Superior temporal gyrus (tissue), 1 donor: Measurements from ENCODE around the gene GID8.
"Not testable (repeated sequence)": the region's sequence is repeated elsewhere in the genome, so short reads cannot be mapped to it uniquely, and the experiment has no call there.

Experiments used
- DNase-seq: peaks from one replicate; pipeline ENCODE4 v3.0.0-alpha.2; 2016; ENCODE audit errors: extremely low spot score

The GID8 gene

DNA sequence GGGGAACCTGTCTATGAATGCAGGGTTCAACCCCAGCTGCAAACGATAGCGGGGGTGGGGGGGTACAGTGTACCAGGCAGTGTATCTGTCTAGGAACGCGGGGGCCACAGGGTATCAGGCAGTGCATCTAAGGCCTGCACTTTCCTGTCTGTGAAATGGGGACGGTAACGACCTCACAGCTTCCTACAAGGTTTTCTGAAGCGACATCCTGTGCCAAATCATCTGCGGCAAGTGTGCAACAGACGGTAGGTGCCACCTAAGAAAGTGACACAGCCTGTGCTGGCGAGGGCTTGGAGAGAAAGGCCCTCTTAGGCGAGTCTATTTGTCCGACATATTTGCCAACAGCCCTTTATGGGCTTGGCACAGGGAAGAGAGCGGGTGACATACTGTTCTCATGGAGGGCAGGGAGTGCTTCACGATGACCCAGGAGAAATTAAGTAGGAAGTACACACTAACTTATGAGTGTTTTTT lies 15.5 kb upstream of the GID8 start:
- DNase-seq = no peak

DNA sequence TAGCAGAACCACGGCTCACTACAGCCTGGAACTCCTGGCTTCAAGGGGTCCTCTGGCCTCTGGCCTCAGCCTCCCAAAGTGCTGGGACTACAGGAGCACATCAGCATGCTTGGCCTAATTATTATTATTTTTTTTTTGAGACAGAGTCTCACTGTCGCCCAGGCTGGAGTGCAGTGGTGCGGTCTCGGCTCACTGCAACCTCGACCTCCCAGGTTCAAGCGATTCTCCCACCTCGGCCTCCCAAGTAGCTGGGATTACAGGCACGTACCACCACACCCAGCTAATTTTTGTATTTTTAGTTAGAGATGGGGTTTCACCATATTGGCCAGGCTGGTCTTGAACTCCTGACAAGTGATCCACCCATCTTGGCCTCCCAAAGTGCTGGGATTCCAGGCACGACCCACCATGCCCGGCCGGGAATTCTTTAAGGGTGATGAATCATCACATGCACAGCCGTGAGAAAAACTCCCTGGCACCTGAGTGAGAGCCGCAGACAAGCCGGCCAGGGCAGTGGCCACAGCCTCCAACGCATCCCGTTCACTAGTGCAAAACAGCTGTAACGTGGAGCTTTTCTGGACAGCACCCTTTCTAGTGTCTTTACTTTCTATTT lies 14.8 kb upstream of the GID8 start:
- not testable (repeated sequence) for DNase-seq

DNA sequence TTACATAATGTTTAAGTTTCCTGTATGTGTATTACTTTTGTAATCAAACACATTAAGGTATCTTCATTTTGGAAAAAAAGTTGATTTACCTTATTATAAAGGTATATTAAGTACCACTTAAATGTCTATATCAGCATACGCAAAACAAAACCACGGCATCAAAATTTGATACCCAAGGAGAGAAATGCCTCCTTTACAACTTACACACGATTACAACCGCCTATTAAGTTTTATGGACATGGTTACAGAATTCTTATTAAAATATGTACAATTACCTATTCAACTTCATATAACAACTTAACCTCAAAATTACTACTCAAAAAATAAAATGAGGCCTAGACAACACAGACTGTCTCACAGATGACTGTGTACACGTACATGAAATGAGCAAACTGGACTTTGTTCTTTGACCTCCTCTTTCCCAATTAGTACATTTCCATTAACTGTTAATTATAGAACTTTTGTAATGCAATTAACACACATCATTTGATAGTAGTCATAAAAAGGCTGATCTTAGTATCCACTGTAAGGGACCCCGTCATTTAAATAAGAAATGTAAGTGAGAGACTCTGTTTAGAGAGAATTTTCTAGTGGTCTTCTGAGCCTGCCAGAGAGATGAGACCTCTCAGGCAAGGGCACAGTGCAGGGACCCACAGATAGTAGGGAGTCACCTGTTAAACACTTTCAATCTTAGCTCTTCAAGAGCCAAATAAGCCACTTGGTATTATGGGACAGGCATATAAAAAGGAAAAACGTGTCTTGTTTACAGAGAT lies 14.1 kb upstream of the GID8 start:
- no peak for DNase-seq

DNA sequence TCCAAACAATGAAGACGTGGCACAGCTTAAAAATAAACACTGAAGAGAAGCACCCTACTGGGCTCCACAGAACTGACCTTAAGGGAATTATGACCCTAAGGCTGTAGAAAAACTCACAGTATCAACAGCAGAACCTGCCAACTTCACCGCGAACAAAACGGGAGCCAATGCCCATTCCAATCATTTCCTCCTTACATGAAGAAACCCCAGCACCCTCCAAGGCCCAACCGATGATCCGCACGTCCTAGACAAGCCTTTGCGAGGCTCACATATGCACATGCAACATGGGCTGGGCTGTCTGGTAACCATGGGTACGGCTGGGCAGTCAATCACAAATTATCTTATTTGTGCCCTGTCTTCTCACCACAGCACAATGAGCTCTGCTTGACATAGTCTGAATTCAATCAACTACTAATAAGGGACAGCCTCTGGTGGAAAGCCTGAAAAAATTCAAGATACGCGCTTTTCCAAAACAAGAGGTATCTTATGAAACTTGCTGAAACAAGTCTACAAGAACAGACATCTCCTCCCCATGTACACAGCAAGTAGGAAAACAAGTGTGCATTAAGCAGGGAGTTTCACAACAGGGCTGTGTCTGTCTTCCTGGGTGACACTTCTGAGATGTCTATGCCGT lies 13.4 kb upstream of the GID8 start:
- no peak for DNase-seq

DNA sequence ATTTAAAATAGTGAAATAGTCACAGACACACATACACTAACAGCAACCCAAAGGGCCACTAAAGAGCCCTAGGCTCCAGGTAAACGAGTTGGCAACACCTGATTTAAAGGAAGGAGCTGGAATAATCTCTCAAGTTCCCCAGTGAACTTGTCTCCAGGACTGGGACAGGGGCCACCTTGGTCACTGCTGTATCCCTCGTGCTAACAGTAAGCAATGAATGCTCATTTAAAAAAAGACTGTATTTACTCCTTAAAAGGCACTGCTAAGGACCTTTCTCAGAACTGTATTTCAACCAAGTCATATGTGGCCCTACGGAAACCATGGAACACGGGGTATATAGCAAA lies 12.9 kb upstream of the GID8 start:
- DNase-seq = no peak

DNA sequence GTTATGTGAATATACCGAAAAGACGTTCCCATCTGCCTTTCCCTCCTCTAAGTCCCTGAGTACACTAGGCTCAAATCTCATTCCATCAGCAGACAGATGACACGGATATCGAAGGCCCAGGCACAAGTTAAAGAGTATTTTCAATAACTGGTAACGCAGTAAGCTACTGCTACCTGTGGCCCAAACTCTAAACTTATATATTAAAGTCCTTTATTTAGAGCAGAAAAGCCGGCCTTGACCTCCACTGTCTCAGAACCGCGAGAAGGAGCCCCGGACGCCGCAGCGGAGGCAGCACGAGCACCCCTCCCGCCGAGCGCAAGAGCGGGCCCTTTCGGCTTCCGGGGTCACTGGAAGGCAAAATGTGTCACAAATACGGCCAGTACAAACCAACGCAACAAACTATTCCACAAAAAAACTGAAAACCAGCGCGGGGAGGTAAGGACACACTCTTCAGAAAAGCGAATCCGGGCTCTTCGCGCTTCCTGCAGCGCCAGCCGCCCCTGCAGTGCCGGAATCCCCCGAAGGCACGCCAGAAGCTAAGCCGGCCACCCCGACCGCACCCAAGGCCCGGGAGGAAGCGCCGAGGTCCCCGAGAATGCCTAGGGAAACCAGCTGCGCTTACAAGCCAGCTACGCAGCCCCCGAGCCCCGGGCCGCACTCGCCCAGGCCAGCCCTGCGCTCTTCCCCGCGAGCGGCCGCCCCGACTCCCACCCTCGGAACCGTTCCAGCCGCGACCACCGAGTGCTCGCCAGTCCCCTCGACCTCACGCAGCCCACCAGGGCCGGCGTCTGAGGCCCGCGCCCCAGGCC lies 12.3 kb upstream of the GID8 start:
- DNase-seq = peak; percentile 50

DNA sequence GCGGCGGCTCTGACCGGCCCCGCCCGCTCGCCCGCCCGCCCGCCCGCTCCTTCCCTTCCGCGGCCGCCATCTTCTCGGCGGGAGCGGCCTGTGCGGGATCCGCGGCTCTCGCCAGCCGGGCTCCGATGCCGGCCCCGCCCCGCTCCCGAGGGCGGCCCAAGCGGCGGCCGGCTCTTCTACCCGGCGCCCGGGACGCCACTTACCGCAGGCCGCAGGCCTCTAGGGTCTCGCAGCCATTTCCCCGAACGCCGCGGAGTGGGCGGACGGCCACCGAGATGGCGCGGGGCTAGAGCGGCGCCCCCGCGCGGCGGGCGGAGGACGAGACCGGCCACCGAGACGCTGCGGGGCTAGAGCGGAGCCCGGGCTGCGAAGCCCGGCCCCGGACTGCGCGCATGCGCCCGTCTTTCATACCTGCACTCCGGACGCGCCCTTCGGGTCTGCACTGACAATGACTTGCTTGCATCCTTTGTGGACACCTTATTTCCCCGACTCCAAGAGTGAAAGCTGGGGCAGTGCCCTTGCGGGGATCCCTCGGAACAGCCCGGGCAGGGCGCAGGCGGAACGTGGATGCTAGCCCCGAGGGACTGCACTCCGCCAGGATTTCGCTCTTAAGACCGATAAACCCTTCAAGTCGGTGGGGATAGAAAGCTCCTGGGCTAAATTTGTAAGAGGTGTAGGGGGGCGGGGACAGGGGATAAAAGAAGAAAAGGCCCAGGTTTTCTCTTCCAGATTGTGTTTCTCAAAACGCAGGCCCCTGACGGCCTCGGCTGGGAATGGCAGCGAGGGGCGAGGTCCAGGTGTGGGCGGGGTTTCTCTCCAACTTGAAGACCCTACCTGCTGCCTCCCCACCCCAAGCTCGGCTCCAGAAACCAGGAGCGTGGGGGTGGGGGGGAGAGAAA lies 11.5 kb upstream of the GID8 start, which contains the start of gene DIDO1:
DIDO1 (minus strand) TSS at position 277 of the 899 bp plus-strand sequence.
- peak; percentile 90 for DNase-seq

DNA sequence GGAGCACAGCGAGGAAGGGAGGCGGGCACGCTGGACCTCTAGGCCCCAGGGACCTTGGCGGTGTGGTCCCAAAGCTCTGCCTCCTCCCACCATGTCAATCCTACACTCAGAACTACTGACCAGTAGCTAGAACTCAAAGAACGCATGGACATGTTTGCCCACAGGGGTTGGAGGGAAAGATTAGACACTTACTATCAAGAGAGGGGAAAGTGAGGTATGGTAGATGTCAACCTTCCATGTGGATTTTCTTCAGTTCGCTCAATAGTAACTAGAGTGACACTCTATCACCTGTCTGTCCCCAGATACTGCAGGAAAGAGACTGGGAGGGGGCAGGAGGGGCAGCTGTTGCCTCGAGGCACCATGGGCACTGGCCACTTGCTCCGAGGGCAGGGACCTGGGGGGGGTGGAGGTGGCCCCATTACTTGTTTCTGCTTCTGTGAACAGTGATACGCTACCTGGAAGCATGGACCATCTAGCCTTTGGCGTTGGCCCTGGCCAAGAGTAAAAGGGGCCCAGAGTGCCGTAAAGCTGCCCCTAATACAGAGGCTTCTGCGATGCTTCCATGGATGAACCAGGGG lies 10.7 kb upstream of the GID8 start:
- DNase-seq = no peak

DNA sequence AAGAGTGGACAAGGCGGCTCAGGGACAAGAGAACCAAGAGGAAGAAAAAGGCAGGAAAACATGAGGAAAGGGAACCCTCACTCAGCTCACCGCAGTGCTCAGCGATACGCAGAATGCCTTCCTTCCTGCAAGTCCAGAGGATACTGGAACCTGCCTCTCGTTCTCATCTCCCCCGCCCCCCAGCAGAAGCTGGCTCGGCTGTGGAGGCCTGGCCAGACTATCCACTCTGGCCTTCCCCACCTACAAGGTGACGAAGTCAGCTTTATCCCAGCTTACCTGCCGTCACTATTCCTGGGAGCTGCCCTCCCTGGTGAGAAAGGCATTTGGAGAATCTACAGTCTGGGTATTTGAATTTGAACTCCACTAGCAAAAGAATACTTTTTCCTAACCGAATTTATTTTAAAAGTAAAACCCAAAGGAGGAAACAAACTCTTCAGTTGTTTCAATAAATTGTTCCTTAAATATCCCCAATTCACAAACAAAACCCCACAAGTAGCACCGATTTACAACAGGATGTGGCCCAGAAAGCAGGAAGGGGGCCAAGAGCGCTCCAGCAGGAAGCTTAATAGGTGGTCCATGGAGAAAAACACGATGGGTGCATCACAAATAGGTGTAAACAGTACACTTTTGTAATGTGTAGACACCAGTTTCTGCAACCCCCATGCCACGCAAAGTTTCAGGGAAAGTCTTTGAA lies 9.6 kb upstream of the GID8 start:
- DNase-seq = no peak

DNA sequence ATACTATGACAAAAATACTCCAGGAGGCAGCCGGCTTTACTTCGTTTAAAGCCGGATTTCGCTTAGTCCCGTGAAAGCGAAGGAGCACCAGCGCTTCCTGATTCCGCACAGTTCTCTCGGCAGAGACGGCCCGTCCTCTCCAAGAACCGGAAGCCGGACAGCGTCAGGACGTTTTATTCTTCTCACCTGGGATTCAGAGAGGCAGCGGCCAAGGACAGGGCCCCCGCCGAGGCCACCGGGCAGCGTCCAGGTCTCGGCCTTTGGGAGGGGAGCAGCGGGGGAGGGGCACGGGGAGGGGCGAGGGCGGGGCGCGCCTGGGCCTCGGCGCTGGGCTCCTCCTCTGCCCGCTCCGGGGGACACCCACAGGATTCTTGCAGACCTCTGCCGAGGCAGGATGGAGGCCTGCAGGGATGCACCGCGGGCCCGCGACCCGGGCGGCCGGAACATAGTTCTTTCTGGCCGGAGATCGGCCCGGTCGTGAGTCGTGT lies 8.9 kb upstream of the GID8 start:
- DNase-seq = no peak

DNA sequence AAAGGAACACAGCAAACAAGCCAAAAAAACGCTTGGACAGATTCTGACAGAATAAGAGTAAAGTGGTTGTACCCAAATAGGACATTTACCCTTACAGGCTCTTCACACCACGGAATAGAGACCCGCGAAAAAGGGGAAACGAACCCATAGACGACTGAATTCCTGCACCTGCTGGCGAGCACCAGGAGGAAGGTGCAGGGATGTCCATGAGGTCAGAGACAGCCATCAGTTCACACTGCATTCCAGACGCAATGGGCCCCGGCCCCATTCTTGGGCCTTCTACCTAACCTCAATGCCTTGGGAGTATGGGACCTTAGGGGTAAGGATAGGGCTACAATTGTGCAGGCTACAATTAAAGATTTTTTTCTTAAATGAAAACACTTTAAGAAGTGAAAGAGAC lies 6.5 kb upstream of the GID8 start:
- no peak for DNase-seq

DNA sequence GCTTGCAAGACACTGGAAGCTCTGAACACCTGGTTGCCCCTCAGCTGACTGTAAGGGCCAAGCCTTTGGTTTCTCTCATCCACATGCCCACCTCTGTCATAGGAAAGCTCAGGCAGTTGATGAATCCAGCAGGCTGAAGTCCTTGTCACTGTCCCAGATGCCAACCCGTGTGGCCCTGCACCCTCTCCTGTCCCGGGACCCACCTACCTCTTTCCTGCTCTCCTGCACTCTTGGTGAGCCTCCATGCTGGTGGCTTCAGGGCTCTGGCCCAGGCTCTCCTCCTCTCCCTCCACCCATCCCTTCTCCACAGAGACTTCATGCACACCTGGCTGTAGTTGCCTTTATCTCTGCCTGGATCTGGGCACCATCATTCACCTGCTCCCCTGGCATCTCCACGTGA lies 4.0 kb upstream of the GID8 start:
- DNase-seq = no peak

DNA sequence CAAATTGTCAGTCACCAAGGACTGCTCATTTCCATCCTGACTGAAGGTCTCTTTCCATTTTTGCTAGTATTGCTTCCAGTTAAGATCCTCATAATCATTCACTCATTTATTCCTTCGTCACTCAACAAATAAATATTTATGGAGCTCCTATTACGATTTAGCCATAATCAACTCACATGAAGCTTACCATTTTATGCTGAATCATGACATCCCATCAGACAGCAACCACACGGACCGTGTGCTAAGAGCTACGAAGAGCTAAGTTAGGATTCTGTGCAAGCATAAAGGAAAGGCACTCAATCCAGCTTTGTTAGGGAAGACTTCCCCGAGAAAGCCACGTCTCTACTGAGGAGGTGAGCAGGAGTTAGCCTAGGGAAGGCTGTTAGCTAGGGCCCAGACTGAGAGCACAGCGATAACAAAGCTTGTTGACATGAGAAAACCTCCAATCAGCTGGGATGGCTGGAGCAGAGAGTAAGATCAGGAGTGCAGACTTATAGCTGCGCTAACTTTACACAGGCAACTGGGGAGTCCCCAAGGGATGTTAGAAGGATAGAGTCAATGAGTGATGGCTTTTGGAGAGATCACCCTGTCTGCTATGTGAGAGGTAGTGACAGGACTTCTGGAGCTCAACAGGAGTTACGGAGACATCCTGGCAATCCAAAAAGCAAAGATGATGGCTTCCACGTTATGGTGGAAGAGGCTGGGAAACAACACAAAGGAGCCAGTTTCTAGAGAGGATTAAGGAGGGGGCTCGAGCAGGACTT lies 2.6 kb upstream of the GID8 start:
- no peak for DNase-seq

DNA sequence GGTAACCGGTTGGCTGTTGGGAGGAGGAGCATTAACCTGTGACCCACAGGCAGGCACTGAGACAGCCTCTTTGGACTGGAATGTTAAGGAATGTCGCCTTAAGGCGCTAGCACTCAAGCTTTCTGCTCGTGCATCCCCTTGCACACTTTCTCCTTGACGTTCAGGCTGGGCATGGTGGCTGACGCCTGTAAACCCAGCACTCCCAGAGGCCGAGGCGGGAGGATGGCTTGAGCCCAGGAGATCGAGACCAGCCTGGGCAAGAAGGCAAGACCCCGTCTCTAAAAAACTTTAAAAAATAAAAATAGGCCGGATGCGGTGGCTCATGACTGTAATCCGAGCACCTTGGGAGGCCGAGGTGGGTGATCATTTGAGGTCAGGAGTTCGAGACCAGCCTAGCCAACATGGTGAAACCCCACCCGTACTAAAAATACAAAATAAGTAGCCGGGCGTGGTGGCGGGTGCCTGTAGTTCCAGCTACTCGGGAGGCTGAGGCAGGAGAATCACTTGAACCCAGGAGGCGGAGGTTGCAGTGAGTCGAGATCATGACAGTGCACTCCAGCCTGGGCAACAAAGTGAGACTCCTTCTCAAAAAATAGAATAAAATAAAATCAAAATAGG lies 1.9 kb upstream of the GID8 start:
- DNase-seq = no peak

DNA sequence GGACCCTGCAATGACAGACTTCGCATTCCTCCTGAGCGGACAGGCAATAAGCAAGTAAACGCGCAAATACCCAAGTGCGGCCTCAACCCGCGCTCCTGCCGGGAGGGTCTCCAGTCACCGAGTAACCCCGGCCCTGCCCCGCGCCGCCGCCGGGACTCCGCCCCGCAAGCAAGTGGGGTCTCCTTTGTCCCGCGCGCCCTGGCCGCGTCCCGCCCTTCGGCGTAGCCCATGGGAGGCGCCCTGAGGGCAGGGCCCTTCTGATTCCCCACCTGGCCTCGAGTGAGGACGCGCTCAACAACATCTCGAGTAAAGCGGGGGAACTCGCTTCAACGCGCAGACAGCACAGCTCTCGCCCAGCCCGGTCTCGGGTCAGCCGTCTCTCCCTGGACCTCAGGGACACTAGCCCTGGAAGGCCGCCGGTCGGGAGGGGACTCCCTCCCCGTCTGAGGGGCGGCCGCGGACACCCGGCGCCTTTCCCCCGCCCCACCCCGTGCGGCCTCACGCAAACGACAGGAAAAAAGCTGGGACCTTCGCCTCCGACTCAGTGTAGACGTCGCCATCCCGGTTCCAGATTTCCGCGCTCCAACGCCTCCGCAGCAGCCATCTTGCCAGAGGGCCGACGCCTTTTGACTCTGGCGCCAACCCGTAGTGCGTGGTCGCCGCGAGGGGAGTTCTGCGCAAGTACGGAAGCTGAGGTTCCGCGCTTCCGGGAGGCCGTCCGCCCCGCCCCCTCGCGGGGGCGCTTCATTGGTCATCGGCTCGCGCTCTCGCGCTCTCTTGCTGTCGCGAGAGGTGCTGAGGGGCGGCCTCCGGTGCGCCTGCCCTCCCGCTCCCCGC lies 461 bp upstream of the GID8 start:
- DNase-seq = peak; percentile 93

DNA sequence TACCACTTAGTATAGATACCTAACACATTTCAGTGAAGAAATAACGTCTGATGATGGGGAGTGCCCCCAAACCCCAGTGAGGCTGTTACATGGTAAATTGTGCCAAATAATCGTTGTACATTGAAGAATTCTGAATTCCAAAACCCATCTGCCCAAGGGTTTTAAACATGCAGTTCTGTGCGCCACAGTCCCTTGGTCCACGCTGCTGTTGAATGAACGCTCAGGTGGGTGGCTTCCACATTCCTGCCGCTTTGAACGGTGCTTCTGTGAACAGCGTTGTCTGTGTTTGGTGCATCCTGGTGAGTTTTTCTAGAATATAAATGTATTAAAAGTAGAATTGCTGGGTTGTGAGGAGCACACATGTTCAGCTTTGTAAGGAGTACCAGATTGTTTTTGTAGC lies 2.9 kb downstream of the GID8 start:
- no peak for DNase-seq

DNA sequence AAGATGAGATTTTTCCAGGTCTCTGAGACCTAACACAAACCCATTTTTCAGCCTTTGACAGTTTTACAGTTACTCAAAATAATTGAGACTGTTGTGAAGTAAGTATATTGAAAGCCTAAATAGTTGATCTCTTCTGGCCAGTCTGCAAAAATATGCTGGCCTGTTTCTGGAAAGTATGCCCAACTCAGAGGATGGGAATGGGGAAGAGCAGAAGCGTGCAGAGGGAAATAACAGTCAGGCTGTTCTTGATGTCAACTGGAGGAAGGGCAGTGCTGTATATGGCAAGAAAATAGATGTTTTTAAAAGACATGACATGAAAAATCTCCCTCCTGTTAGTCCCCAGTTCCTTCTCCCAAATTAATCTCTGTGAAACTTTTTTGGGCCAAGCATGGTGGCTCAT lies 3.8 kb downstream of the GID8 start:
- DNase-seq = no peak

DNA sequence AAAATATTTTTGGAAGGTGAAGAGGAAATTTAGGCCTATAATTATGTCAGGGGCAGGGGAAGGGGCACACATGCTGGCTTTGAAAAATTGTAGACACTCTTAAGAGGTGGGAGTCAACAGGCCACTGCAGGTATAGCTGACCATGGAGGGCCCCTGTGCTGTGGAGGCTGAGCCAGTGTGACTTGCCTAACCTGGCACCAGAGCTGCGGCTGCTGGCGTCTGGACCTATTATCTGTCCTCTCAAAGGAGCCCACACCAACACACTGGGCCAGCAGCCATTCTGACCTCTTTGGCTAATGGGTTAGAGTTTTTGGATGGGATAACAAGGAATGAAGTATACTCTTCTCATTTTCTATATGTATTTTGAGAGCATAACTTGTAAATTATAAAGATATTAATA lies 4.5 kb downstream of the GID8 start:
- DNase-seq = no peak
